Activated CD4-positive, CD25-positive, alpha-beta regulatory T cell (primary cell): Measurements from ENCODE around the gene SSR1.
"Not testable (repeated sequence)": the region's sequence is repeated elsewhere in the genome, so short reads cannot be mapped to it uniquely, and the experiment has no call there.

Experiments
- DNase-seq, 4 experiments: peaks; one replicate each; lab custom pipeline; 2025; lab: John Stamatoyannopoulos, UW

Gene SSR1

DNA sequence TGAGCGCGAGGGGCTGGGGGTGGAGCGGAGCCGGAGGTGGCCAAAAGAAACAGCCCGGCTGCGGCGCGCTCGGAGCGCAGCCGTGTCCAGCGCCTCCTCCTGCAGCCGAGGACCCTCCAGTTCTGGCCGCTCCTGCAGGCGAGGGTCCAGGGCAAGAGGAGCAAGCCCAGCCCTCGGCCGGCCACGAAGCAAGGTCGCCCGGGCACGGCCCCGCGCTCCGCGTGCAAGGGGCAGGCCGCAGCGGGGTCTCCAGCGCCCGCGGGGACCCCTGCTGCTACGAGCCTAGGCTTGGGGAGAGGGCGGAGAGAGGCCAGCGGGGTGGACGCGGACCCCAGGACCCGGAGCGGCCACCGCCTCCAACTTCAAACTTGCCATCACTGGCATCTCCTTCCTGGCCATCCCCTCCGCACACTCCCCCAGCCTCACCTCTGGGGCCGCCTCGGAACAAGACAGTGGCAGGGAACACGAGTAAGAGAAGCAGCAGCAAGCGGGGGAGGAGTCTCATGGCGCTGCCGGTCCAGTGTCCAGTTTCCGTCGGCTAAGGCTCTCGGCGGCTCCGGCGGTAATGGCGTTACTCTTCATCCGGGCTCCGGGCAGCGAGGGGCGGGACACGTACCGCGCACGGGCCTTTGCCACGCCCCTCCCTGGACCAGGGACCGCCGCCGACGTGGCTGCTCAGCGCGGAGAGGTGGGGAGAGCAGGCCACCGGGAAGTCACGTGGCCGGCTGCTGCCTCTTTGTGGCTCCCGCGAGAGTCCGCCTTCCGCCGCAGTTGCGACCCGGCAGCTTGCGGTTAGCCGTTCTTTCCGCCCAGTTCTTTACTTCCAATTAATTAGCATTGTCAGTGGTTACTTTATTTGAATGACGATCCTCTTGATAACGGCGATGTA, at the start of gene SSR1:
Gene SSR1, minus strand, starts transcription at position 584 of the 889 bp plus-strand sequence. Its CDS starts 79 bp downstream, at position 505.
- peak; percentile 81 to 89 (median 88) for DNase-seq

DNA sequence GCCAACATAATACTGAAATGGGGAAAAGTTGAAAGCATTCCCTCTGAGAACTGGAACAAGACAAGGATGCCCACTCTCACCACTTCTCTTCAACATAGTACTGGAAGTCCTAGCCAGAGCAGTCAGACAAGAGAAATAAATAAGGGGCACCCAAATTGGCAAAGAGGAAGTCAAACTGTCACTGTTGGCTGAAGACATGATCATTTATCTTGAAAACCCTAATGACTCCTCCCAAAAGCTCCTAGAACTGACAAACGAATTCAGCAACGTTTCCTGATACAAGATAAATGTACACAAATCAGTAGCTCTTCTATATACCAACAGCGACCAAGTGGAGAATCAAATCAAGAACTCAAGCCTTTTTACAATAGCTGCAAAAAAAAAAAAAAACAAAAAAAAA, 38.9 kb upstream of the SSR1 start:
- not testable (repeated sequence) for DNase-seq

DNA sequence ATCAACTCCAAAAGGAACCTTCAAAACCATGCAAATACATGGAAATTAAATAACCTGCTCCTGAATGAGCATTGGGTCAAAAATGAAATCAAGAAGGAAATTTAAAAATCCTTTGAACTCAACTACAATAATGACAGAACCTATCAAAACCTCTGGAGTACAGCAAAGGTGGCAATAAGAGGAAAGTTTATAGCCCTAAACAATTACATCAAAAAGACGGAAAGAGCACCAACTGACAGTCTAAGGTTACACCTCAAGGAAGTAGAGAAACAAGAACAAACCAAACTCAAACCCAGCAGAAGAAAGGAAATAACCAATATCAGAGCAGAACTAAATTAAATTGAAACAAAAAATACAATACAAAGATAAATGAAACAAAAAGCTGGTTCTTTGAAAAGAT, 37.6 kb upstream of the SSR1 start:
- DNase-seq = not testable (repeated sequence)

GRCh38 chr6:7347551-7347997, 34.6 kb upstream of the SSR1 start:
- DNase-seq = not testable (repeated sequence)

GRCh38 chr6:7344773-7345450, 31.9 kb upstream of the SSR1 start:
- DNase-seq = not testable (repeated sequence)

- DNase-seq = no peak
Observed at GRCh38 chr6:7343546-7344475, 30.8 kb upstream of the SSR1 start.

GRCh38 chr6:7341989-7342742, 29.2 kb upstream of the SSR1 start:
- DNase-seq = no peak

GRCh38 chr6:7341271-7341670, 28.3 kb upstream of the SSR1 start:
- DNase-seq = no peak

- not testable (repeated sequence) for DNase-seq
Observed at GRCh38 chr6:7339007-7339732, 26.2 kb upstream of the SSR1 start.

GRCh38 chr6:7338031-7338430, 25.0 kb upstream of the SSR1 start:
- DNase-seq = no peak

- no peak for DNase-seq
Observed at GRCh38 chr6:7335519-7335918, 22.5 kb upstream of the SSR1 start.

DNA sequence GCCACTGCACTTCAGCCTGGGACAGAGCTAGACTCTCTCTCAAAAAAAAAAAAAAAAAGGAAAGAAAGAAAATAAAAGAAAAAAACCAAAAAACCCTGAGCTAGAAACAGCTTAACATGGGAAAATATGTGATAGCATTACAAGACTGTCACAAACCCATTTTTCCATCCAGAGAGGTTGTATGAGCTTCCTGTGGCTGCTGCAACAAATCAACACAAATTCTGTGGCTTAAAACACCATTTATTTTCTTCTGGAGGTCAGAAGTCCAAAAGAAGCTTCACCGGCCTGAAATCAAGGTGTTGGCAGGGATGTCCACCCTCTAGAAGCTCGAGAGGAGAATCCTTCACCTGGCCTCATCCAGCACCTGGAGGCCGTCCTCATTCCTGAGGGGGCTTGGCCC, 21.7 kb upstream of the SSR1 start:
- no peak for DNase-seq

GRCh38 chr6:7332090-7332745, 19.2 kb upstream of the SSR1 start:
- no peak for DNase-seq

DNA sequence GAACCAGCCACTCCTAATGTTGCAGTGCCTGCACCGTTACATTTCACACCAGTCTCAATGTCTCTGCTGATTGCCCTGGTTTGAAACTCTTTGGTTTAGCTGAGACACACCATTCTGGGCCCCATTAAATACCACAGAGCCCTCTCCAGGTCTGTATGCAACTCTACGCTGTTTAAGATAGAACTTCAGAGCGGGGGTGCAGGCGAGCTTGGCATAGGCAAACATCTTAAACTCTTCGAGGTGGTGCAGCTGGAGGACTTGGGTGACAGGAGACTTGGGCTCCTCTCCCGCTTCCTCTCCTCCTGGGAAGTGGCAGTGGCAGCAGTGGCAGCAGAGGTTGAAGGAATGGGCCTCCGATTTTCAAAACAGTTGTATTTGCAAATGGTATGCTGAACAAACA, 18.5 kb upstream of the SSR1 start:
- no peak for DNase-seq

DNA sequence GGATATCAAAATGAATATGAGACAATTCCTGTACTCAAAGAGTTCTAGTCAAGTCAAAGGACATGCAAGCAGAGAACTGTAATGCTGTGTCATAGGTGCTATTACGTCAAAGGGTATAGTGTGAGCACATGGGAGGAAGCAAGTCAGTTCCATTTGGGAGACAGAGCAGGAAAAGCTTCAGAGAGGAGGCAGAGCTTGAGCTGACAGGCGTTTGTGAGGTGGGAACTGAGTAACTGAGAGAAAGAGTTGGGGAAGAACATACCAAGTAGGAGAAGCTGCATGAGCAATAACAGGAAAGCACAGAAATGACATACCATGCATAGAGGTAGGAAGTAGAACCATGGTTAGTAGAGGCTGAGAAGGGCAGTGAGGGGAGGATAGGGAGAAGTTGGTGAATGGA, 15.2 kb upstream of the SSR1 start:
- no peak for DNase-seq

DNA sequence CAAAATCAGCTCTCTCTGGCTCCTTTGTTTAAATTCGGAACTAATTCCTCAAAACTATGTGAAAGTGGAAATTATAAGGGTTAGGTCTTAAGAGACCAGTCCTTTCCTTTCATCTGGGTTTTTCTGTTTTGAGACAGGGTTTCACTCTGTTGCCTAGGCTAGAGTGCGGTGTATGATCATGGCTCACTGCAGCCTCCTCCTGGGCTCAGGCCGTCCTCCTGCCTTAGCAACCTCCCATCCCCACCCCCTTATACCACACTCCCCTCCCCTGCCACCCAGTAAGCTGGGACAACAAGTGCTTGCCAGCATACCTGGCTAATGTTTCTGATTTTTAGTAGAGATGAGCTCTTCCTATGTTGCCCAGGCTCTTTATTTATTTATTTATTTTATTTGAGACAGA, 12.8 kb upstream of the SSR1 start:
- DNase-seq = no peak

DNA sequence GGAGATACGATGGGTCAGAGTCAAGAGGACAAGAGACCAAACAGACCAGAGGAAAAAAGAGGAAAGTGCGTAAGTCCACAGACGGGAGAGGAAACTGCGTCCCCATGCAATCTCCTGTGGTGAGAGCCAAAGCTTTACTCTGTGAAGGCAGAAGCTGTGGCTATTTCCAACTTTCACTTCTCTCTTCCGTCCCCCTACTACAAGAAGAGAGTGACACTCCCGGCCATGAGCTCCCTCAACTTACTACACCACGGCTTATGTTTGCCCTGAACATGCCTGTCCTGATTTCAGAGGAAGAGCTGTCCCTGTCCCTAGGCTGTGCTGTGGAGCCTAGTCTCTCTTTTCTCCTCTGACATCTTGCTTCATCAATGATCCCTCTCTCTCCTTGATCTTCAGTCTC, 11.5 kb upstream of the SSR1 start:
- no peak for DNase-seq

- no peak for DNase-seq
Observed at GRCh38 chr6:7323074-7323473, 10.1 kb upstream of the SSR1 start.

DNA sequence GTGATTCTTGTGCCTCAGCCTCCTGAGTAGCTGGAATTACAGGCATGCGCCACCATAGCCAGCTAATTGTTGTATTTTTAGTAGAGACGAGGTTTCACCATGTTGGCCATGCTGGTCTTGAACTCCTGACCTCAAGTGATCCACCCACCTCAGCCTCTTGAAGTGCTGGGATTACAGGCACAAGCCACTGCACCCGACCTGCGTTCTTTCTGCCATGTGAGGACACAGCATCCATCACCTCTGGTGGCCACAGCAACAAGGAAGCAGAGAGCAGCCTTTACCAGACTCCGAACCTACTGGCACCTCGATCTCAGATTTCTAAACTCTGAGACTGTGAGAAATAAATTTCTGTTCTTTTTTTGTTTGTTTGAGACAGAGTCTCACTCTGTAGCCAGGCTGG, 8.9 kb upstream of the SSR1 start:
- DNase-seq = not testable (repeated sequence)

- DNase-seq = not testable (repeated sequence)
Observed at GRCh38 chr6:7319406-7319805, 6.4 kb upstream of the SSR1 start.
